GM12878 (cell line): Measurements from ENCODE around the gene EFCAB9. TPM values are rescaled to one million over a fixed set of nuclear protein-coding genes. Genes with fewer than 3 reads are reported as not detected.
A peak's percentile ranks its signal among the peaks of the same experiment; 100 is the strongest.

Experiments
- ATAC-seq: fragments of 200-7000 bp; cut with Tn5 transposase; 3 replicates; pipeline ENCODE4 v1.9.1; 2020; ENCODE audit warnings: mild to moderate bottlenecking, moderate library complexity
- BruUV-seq: library from RNA; stranded (reverse); fragments of 400-500 nt; replicated peaks from 2 replicates; lab custom pipeline; 2021; lab: Mats Ljungman, UMichigan
- CTCF ChIA-PET: fragments of 300-600 bp; sonication (Branson Sonifier 250); formaldehyde crosslinking; extraction: SDS; loops from one replicate; lab custom pipeline; 2021; ENCODE audit warnings: inconsistent platforms; lab: Yijun Ruan, JAX
- POLR2A ChIA-PET: fragments of 350-600 bp; formaldehyde crosslinking; extraction: SDS; loops from one replicate; lab custom pipeline; 2021; ENCODE audit warnings: inconsistent platforms; lab: Charles Lee
- RAD21 ChIA-PET: fragments of 300-600 bp; sonication (Branson Sonifier 250); formaldehyde crosslinking; loops from one replicate; lab custom pipeline; 2023; ENCODE audit warnings: antibody characterized with exemption; ENCODE audit not compliant: unreplicated experiment; lab: Charles Lee
- SMC1A ChIA-PET: fragments of 300-600 bp; sonication (Branson Sonifier 250); formaldehyde crosslinking; loops from one replicate; lab custom pipeline; 2023; ENCODE audit not compliant: unreplicated experiment, uncharacterized antibody; lab: Charles Lee
- DNase-seq: peaks from one replicate; pipeline ENCODE4 v3.0.0-alpha.2; 2011; ENCODE audit warnings: low read depth, low spot score
- FAIRE-seq: peaks from 3 replicates; lab custom pipeline; 2011; peaks lifted over from hg19 to GRCh38; lab: Jason Lieb, UNC
- H2AFZ ChIP-seq: 2 replicates; pipeline ENCODE4 v1.6.0; 2011; ENCODE audit warnings: low read depth, low read length, control low read depth; ENCODE audit not compliant: control insufficient read depth
- H3K27ac ChIP-seq: 2 replicates; pipeline ENCODE4 v1.5.1; 2011; ENCODE audit warnings: control low read depth; ENCODE audit not compliant: control insufficient read depth, insufficient read depth
- H3K27me3 ChIP-seq, 2 experiments: replicated peaks in 1 of 2; 2 replicates each; pipeline versions ENCODE4 v1.6.0 to v1.6.1; 2011; ENCODE audit warnings: low read length in 1 of 2; ENCODE audit not compliant: control insufficient read depth in 2 of 2, insufficient read depth in 2 of 2
- H3K36me3 ChIP-seq, 2 experiments: 2 replicates each; pipeline ENCODE4 v1.5.1; 2011; ENCODE audit warnings: low read length in 1 of 2; ENCODE audit not compliant: control insufficient read depth in 2 of 2, insufficient read depth in 2 of 2
- H3K4me1 ChIP-seq: 2 replicates; pipeline ENCODE4 v1.6.1; 2011; ENCODE audit warnings: mild to moderate bottlenecking, low read length, moderate library complexity, mixed read lengths; ENCODE audit not compliant: control insufficient read depth, insufficient read depth
- H3K4me2 ChIP-seq: 2 replicates; pipeline ENCODE4 v1.6.0; 2011; ENCODE audit warnings: control low read depth; ENCODE audit not compliant: control insufficient read depth, insufficient read depth
- H3K4me3 ChIP-seq: fragments of 200-600 bp; sonication (generic); 2 replicates; pipeline ENCODE4 v1.5.1; 2016
- H3K79me2 ChIP-seq: 2 replicates; pipeline ENCODE4 v1.6.0; 2011; ENCODE audit warnings: low read length; ENCODE audit not compliant: control insufficient read depth, insufficient read depth
- H3K9ac ChIP-seq: 2 replicates; pipeline ENCODE4 v1.8.0; 2011; ENCODE audit warnings: low read length, control low read depth, mixed read lengths; ENCODE audit not compliant: control insufficient read depth, insufficient read depth
- H3K9me3 ChIP-seq: replicated peaks from 3 replicates; pipeline ENCODE4 v1.5.1; 2011; ENCODE audit warnings: mild to moderate bottlenecking, low read length; ENCODE audit not compliant: control insufficient read depth, insufficient read depth
- H4K20me1 ChIP-seq: 2 replicates; pipeline ENCODE4 v1.6.0; 2011; ENCODE audit not compliant: control insufficient read depth, insufficient read depth
- ATF3 ChIP-seq: IDR thresholded peaks from 2 replicates; pipeline ENCODE4 v1.6.1; 2011; ENCODE audit warnings: low read depth, mild to moderate bottlenecking, low read length, moderate library complexity, borderline replicate concordance; ENCODE audit errors: extremely low read depth
- CHD1 ChIP-seq: IDR thresholded peaks from 2 replicates; pipeline ENCODE4 v1.6.1; 2012; ENCODE audit warnings: low read depth, low read length, improper control_type of control experiment
- EP300 ChIP-seq, 2 experiments: fragments of 150-350 bp in 1 of 2; IDR thresholded peaks; 2 replicates each; pipeline ENCODE4 v1.6.1; 2011 to 2012; ENCODE audit warnings: low read depth in 2 of 2, low read length in 2 of 2, borderline replicate concordance in 1 of 2, improper control_type of control experiment in 1 of 2, inconsistent platforms in 1 of 2; ENCODE audit not compliant: control insufficient read depth in 1 of 2
- HDGF ChIP-seq: fragments of 450-650 bp; IDR thresholded peaks from 2 replicates; pipeline ENCODE4 v1.6.1; 2016; ENCODE audit warnings: antibody characterized with exemption
- IKZF1 ChIP-seq: fragments of 450-650 bp; conservative IDR thresholded peaks from 2 replicates; pipeline ENCODE4 v1.6.1; 2017; ENCODE audit warnings: antibody characterized with exemption, mild to moderate bottlenecking
- LARP7 ChIP-seq: fragments of 450-650 bp; IDR thresholded peaks from 2 replicates; pipeline ENCODE4 v1.6.1; 2017; ENCODE audit warnings: mild to moderate bottlenecking
- NFXL1 ChIP-seq: fragments of 450-650 bp; IDR thresholded peaks from 2 replicates; pipeline ENCODE4 v1.6.1; 2017; ENCODE audit warnings: antibody characterized with exemption, mild to moderate bottlenecking, borderline replicate concordance
- SIN3A ChIP-seq: IDR thresholded peaks from 2 replicates; pipeline ENCODE4 v1.6.1; 2012; ENCODE audit warnings: low read depth, low read length, improper control_type of control experiment
- SMC3 ChIP-seq: IDR thresholded peaks from 2 replicates; pipeline ENCODE4 v1.6.1; 2011; ENCODE audit warnings: low read length, improper control_type of control experiment, borderline replicate concordance
- SREBF1 ChIP-seq: IDR thresholded peaks from 2 replicates; pipeline ENCODE4 v1.6.1; 2012; ENCODE audit warnings: mild to moderate bottlenecking, low read length
- SUZ12 ChIP-seq: fragments of 200-600 bp; sonication (generic); IDR thresholded peaks from one replicate; pipeline ENCODE4 v1.6.1; 2018; ENCODE audit warnings: antibody characterized with exemption, mild to moderate bottlenecking; ENCODE audit not compliant: unreplicated experiment
- TARDBP ChIP-seq: IDR thresholded peaks from 2 replicates; pipeline ENCODE4 v1.6.1; 2016; ENCODE audit warnings: borderline replicate concordance
- TCF7 ChIP-seq: IDR thresholded peaks from 2 replicates; pipeline ENCODE4 v1.6.1; 2014; ENCODE audit warnings: antibody characterized with exemption, borderline replicate concordance
- YBX1 ChIP-seq: fragments of 450-650 bp; IDR thresholded peaks from 2 replicates; pipeline ENCODE4 v1.6.1; 2016; ENCODE audit warnings: antibody characterized with exemption
- ZNF207 ChIP-seq: fragments of 450-650 bp; IDR thresholded peaks from 2 replicates; pipeline ENCODE4 v1.6.1; 2014; ENCODE audit warnings: antibody characterized with exemption, mild to moderate bottlenecking, borderline replicate concordance
- ZNF687 ChIP-seq: fragments of 450-650 bp; IDR thresholded peaks from 2 replicates; pipeline ENCODE4 v1.6.1; 2017; ENCODE audit warnings: mild to moderate bottlenecking, moderate library complexity
- WGBS: methylation state at CpG from one replicate; pipeline ENCODE4 v1.1.6; 2016; ENCODE audit warnings: low lambda C conversion rate; ENCODE audit not compliant: insufficient replicate concordance, insufficient coverage; ENCODE audit errors: missing lambda C conversion rate; 5-methylcytosine and 5-hydroxymethylcytosine counted together
- in situ Hi-C: fragments of 300-500 bp; cut with MboI; formaldehyde crosslinking; loops from 9 replicates; pipeline ENCODE4 v1.14.3; 2018; ENCODE audit warnings: mixed read lengths
- intact Hi-C: fragments of 100-400 bp; cut with micrococcal nuclease; formaldehyde crosslinking; loops from one replicate; pipeline ENCODE4 v1.14.2; 2022; ENCODE audit not compliant: unreplicated experiment
- polyA plus RNA-seq, 11 experiments: library from polyadenylated mRNA; depleted of rRNA in 4 of 11; unstranded in 6 of 11; stranded (reverse) in 5 of 11; fragments of >200 nt; fragmentation: Nextera tagmentation in 4 of 11; fragmentation: Illumina TruSeq in 1 of 11; extraction: Ambion mirVana in 4 of 11; extraction: Trizol in 1 of 11; gene quantifications; 1 replicate in 1 of 11; 2 replicates in 10 of 11; pipeline versions ENCODE4 v1.2.1 to v1.2.3, GENCODE V29; 2011 to 2016; ENCODE audit warnings: inconsistent platforms in 2 of 11, missing spikeins in 2 of 11, low read depth in 1 of 11
- total RNA-seq, 4 experiments: library from RNA; depleted of rRNA in 3 of 4; stranded (reverse); fragments of >200 nt in 3 of 4; fragmentation: Illumina TruSeq in 1 of 4; extraction: Trizol in 1 of 4; gene quantifications; 2 replicates each; pipeline versions ENCODE4 v1.2.1 to v1.2.3, GENCODE V29; 2013 to 2021

EFCAB9 gene
- total and polyA plus RNA-seq, 10 of the 15 experiments (the other 5 are each of a cell fraction or from before 2014, with no cell fraction given) = 0.73 TPM; not detected in 9

GRCh38 chr5:172178991-172179989, 14.7 kb upstream of the EFCAB9 start:
- H3K4me3 ChIP-seq = peak overlapping the region; percentile 61
- H3K4me2 ChIP-seq = peak overlapping the region; percentile 100
- peak overlapping the region; percentile 96 for H3K27ac ChIP-seq
- intact Hi-C loops (loop anchor here (1.0 to 2.0 kb wide), 2 partner anchors 28 to 65 kb away; no protein-coding TSS in a partner anchor), in situ Hi-C loops (loop anchor here (5.0 kb wide), 1 partner anchor 67 kb away; no protein-coding TSS in a partner anchor)
- CTCF ChIA-PET = interaction anchor here (0.6 to 2.0 kb wide), 7 partner anchors 8 to 73 kb away, joined by 3 to 9 read pairs (median 5); partner anchors contain the start of gene STK10
- RAD21 ChIA-PET = interaction anchor here (0.8 to 9.9 kb wide), 9 partner anchors 7 to 172 kb away, joined by 3 to 158 read pairs (median 4); partner anchors contain the start of genes FBXW11 and STK10
- peaks cover 1 to 14% of the 10 kb centered on the region in 2 experiments for H3K36me3 ChIP-seq
- H3K27me3 ChIP-seq = no peaks in the 10 kb centered on the region
- H3K9me3 ChIP-seq = no peaks in the 10 kb centered on the region; the same call in 2 of the 3 replicates
- H2AFZ ChIP-seq = peak overlapping the region; percentile 19; the same call in 1 of the 2 replicates
- peaks cover 95% of the 10 kb centered on the region for H3K79me2 ChIP-seq
- peak overlapping the region; percentile 84 for H3K9ac ChIP-seq
- DNase-seq (peak; percentile 71), FAIRE-seq (peak; percentile 38), ATAC-seq (peak; percentile 49)
- BruUV-seq = TSS peak; percentile 15
- H4K20me1 ChIP-seq = no peaks in the 10 kb centered on the region
- SMC1A ChIA-PET = interaction anchor here (0.9 to 3.5 kb wide), 11 partner anchors 8 to 120 kb away, joined by 3 to 19 read pairs (median 6); no protein-coding TSS in a partner anchor
- POLR2A ChIA-PET = interaction anchor here (0.5 to 2.0 kb wide), 8 partner anchors 8 to 68 kb away, joined by 3 to 12 read pairs (median 5); partner anchors contain the start of gene STK10
- peaks cover 78% of the 10 kb centered on the region for H3K4me1 ChIP-seq
- 4% methylated on average over 18 of the region's 18 CpGs for WGBS
- no peak for TF ChIP-seq SREBF1
- peak; percentile 94 for TF ChIP-seq IKZF1
- peak; percentile 12; the same call in 1 of the 2 replicates for TF ChIP-seq SMC3
- TF ChIP-seq TCF7 = no peak
- TF ChIP-seq HDGF = no peak; the same call in 1 of the 2 replicates
- TF ChIP-seq NFXL1 = no peak
- TF ChIP-seq EP300 (IDR thresholded peaks at IDR 0.05; ENCODE audit: borderline replicate concordance in 1 of 2, control insufficient read depth in 1 of 2, low read depth in 2 of 2, low read length in 2 of 2) = peak; percentile 21 to 65; a peak in 3 of 4 replicates
- peak; percentile 52; the same call in 1 of the 2 replicates for TF ChIP-seq ZNF687
- no peak for TF ChIP-seq CHD1
- TF ChIP-seq SIN3A = no peak; the same call in 1 of the 2 replicates
- TF ChIP-seq SUZ12 = no peak
- no peak for TF ChIP-seq ZNF207
- no peak for TF ChIP-seq YBX1
- TF ChIP-seq LARP7 = no peak; the same call in 1 of the 2 replicates
- TF ChIP-seq TARDBP = 0 out of 2 replicates have a peak, but pooled peaks have one; percentile 21
- no peak for TF ChIP-seq ATF3
